H1 (cell line): Measurements from ENCODE around the gene ZNF441. TPM values are rescaled to one million over a fixed set of nuclear protein-coding genes. Genes with fewer than 3 reads are reported as not detected.
A peak's percentile ranks its signal among the peaks of the same experiment; 100 is the strongest.

Source experiments
- CTCF ChIA-PET: fragments of 300-600 bp; sonication (Branson Sonifier 250); formaldehyde crosslinking; loops from one replicate; lab custom pipeline; 2021; ENCODE audit not compliant: partially characterized antibody; lab: Charles Lee
- POLR2A ChIA-PET: fragments of 300-600 bp; sonication (Branson Sonifier 250); formaldehyde crosslinking; loops from one replicate; lab custom pipeline; 2021; ENCODE audit warnings: inconsistent platforms; ENCODE audit not compliant: partially characterized antibody; lab: Charles Lee
- DNase-seq, 2 experiments: peaks; one replicate each; pipeline versions ENCODE4 v3.0.0 to v3.0.0-alpha.2; 2010 to 2022; ENCODE audit warnings: low spot score in 2 of 2, low read depth in 1 of 2, mixed read lengths in 1 of 2
- FAIRE-seq: peaks from 2 replicates; lab custom pipeline; 2011; peaks lifted over from hg19 to GRCh38; lab: Jason Lieb, UNC
- H2AFZ ChIP-seq: 2 replicates; pipeline ENCODE4 v1.8.1; 2012; ENCODE audit warnings: low read length, inconsistent platforms
- H2AK5ac ChIP-seq: 2 replicates; pipeline ENCODE4 v1.6.1; 2013; ENCODE audit warnings: low read depth, low read length
- H2BK120ac ChIP-seq: replicated peaks from 2 replicates; pipeline ENCODE3; 2013; ENCODE audit warnings: low read depth, low read length, inconsistent platforms
- H2BK12ac ChIP-seq: 2 replicates; pipeline ENCODE4 v1.6.1; 2013; ENCODE audit warnings: low read depth, low read length
- H2BK15ac ChIP-seq: 2 replicates; pipeline ENCODE4 v1.6.1; 2013; ENCODE audit warnings: low read length
- H2BK20ac ChIP-seq: 2 replicates; pipeline ENCODE4 v1.6.1; 2013; ENCODE audit warnings: low read length
- H2BK5ac ChIP-seq: 2 replicates; pipeline ENCODE4 v1.6.1; 2013; ENCODE audit warnings: low read depth, low read length
- H3K14ac ChIP-seq: 2 replicates; pipeline ENCODE4 v1.6.1; 2013; ENCODE audit warnings: inconsistent platforms; ENCODE audit not compliant: insufficient read length
- H3K18ac ChIP-seq: 2 replicates; pipeline ENCODE4 v1.6.1; 2013; ENCODE audit warnings: low read length; ENCODE audit errors: extremely low read depth
- H3K23ac ChIP-seq: 2 replicates; pipeline ENCODE4 v1.6.1; 2013; ENCODE audit warnings: inconsistent platforms; ENCODE audit not compliant: insufficient read length
- H3K23me2 ChIP-seq: 2 replicates; pipeline ENCODE4 v1.6.1; 2013; ENCODE audit warnings: low read depth, low read length
- H3K27ac ChIP-seq: 2 replicates; pipeline ENCODE4 v1.6.1; 2011; ENCODE audit warnings: low read depth, low read length, inconsistent platforms
- H3K27me3 ChIP-seq, 4 experiments: replicated peaks in 1 of 4; 1 replicate in 1 of 4; 2 replicates in 3 of 4; pipeline versions ENCODE4 v1.6.1 to v1.8.1; 2011 to 2013; ENCODE audit warnings: low read length in 3 of 4, mild to moderate bottlenecking in 3 of 4, inconsistent platforms in 2 of 4, mixed read lengths in 2 of 4, moderate library complexity in 1 of 4; ENCODE audit not compliant: control insufficient read depth in 3 of 4, insufficient read depth in 3 of 4; ENCODE audit errors: extremely low read depth in 1 of 4
- H3K36me3 ChIP-seq, 4 experiments: 2 replicates each; pipeline versions ENCODE4 v1.6.1 to v1.8.1; 2011 to 2013; ENCODE audit warnings: mild to moderate bottlenecking in 4 of 4, low read length in 3 of 4, moderate library complexity in 2 of 4, control low read depth in 1 of 4, inconsistent platforms in 1 of 4; ENCODE audit not compliant: insufficient read depth in 4 of 4, control insufficient read depth in 2 of 4
- H3K4ac ChIP-seq: replicated peaks from 2 replicates; pipeline ENCODE3; 2013; ENCODE audit warnings: low read length, low read depth, mixed read lengths, inconsistent platforms; ENCODE audit not compliant: insufficient read length
- H3K4me1 ChIP-seq, 4 experiments: replicated peaks in 1 of 4; 1 replicate in 1 of 4; 2 replicates in 3 of 4; pipeline versions ENCODE4 v1.6.1 to v1.8.1; 2011 to 2013; ENCODE audit warnings: low read length in 3 of 4, inconsistent platforms in 2 of 4, mixed read lengths in 1 of 4; ENCODE audit not compliant: insufficient read depth in 4 of 4, control insufficient read depth in 3 of 4
- H3K4me2 ChIP-seq, 2 experiments: 2 replicates each; pipeline versions ENCODE4 v1.6.1 to v1.8.1; 2011 to 2013; ENCODE audit warnings: low read depth in 2 of 2, low read length in 2 of 2, control low read depth in 1 of 2, inconsistent platforms in 1 of 2, mild to moderate bottlenecking in 1 of 2; ENCODE audit not compliant: insufficient read depth in 1 of 2
- H3K4me3 ChIP-seq, 4 experiments: fragments of 200-600, 300-600 bp in 1 of 4; sonication (generic), shearing (Covaris generic), sonication (Bioruptor Twin) in 1 of 4; 2 replicates each; pipeline versions ENCODE4 v1.5.1 to v1.8.1; 2011 to 2016; ENCODE audit warnings: low read length in 4 of 4, low read depth in 3 of 4, control low read depth in 2 of 4, inconsistent platforms in 2 of 4, mild to moderate bottlenecking in 2 of 4, mixed read lengths in 1 of 4, moderate library complexity in 1 of 4; ENCODE audit not compliant: insufficient read depth in 2 of 4; ENCODE audit errors: extremely low read depth in 1 of 4
- H3K56ac ChIP-seq: replicated peaks from 2 replicates; pipeline ENCODE3; 2013; ENCODE audit warnings: low read depth, mild to moderate bottlenecking, mixed read lengths, low read length, inconsistent platforms; ENCODE audit not compliant: insufficient read length
- H3K79me1 ChIP-seq: 2 replicates; pipeline ENCODE4 v1.6.1; 2013; ENCODE audit warnings: low read depth, low read length, control low read depth
- H3K79me2 ChIP-seq, 2 experiments: 2 replicates each; pipeline versions ENCODE4 v1.6.1 to v1.8.1; 2012 to 2013; ENCODE audit warnings: low read length in 2 of 2, mild to moderate bottlenecking in 2 of 2, inconsistent platforms in 1 of 2; ENCODE audit not compliant: insufficient read depth in 2 of 2, control insufficient read depth in 1 of 2
- H3K9ac ChIP-seq, 4 experiments: replicated peaks in 1 of 4; 1 replicate in 1 of 4; 2 replicates in 3 of 4; pipeline versions ENCODE4 v1.6.1 to v1.8.1; 2011 to 2013; ENCODE audit warnings: low read depth in 3 of 4, low read length in 3 of 4, control low read depth in 2 of 4, mild to moderate bottlenecking in 2 of 4, moderate library complexity in 2 of 4, inconsistent platforms in 1 of 4; ENCODE audit errors: extremely low read depth in 1 of 4
- H3K9me3 ChIP-seq, 2 experiments: 2 replicates each; pipeline versions ENCODE4 v1.6.1 to v1.8.1; 2012 to 2013; ENCODE audit warnings: mild to moderate bottlenecking in 2 of 2, moderate library complexity in 2 of 2, control low read depth in 1 of 2, inconsistent platforms in 1 of 2, low read depth in 1 of 2, low read length in 1 of 2, mixed read lengths in 1 of 2; ENCODE audit not compliant: insufficient read depth in 2 of 2
- H4K20me1 ChIP-seq, 2 experiments: replicated peaks in 1 of 2; 2 replicates each; pipeline versions ENCODE3 to v1.8.1; 2011 to 2013; ENCODE audit warnings: inconsistent platforms in 2 of 2, low read length in 2 of 2, mild to moderate bottlenecking in 1 of 2; ENCODE audit not compliant: insufficient read depth in 2 of 2, control insufficient read depth in 1 of 2
- H4K5ac ChIP-seq: 2 replicates; pipeline ENCODE4 v1.6.1; 2013; ENCODE audit warnings: low read length, low read depth, mixed read lengths, inconsistent platforms; ENCODE audit not compliant: insufficient read length
- H4K8ac ChIP-seq: 2 replicates; pipeline ENCODE4 v1.8.0; 2013; ENCODE audit warnings: mild to moderate bottlenecking, moderate library complexity, low read length, inconsistent platforms; ENCODE audit not compliant: insufficient read depth; ENCODE audit errors: extremely low read depth
- H4K91ac ChIP-seq: replicated peaks from 2 replicates; pipeline ENCODE3; 2013; ENCODE audit warnings: low read length, mixed read lengths, inconsistent platforms; ENCODE audit not compliant: insufficient read length
- ATF3 ChIP-seq: IDR thresholded peaks from 2 replicates; pipeline ENCODE4 v1.6.1; 2011; ENCODE audit warnings: low read depth, mild to moderate bottlenecking, low read length; ENCODE audit not compliant: insufficient read depth
- BACH1 ChIP-seq: IDR thresholded peaks from 2 replicates; pipeline ENCODE4 v1.6.1; 2012; ENCODE audit warnings: low read length, improper control_type of control experiment
- CBX5 ChIP-seq: fragments of 300-800, 300-1000 bp; sonication (generic); IDR thresholded peaks from 2 replicates; pipeline ENCODE4 v1.7.1; 2016; ENCODE audit warnings: antibody characterized with exemption, low read length, low read depth
- CHD1 ChIP-seq: IDR thresholded peaks from 2 replicates; pipeline ENCODE4 v1.6.1; 2012; ENCODE audit warnings: low read depth, low read length, improper control_type of control experiment
- GABPA ChIP-seq: IDR thresholded peaks from 2 replicates; pipeline ENCODE4 v1.6.1; 2011; ENCODE audit warnings: mild to moderate bottlenecking, low read length, moderate library complexity, borderline replicate concordance; ENCODE audit not compliant: insufficient read depth
- MAX ChIP-seq: IDR thresholded peaks from 2 replicates; pipeline ENCODE4 v1.6.1; 2012; ENCODE audit warnings: inconsistent platforms
- PHF8 ChIP-seq: fragments of 200-600 bp; sonication (generic); conservative IDR thresholded peaks from 2 replicates; pipeline ENCODE4 v1.7.1; 2012; ENCODE audit warnings: low read depth, mild to moderate bottlenecking, inconsistent platforms, low read length, moderate library complexity
- POLR2AphosphoS5 ChIP-seq: IDR thresholded peaks from 2 replicates; pipeline ENCODE4 v1.6.1; 2011; ENCODE audit warnings: low read depth, low read length
- RAD21 ChIP-seq, 2 experiments: IDR thresholded peaks in 1 of 2; conservative IDR thresholded peaks in 1 of 2; 2 replicates each; pipeline ENCODE4 v1.6.1; 2011; ENCODE audit warnings: low read depth in 2 of 2, low read length in 2 of 2, improper control_type of control experiment in 1 of 2, inconsistent platforms in 1 of 2, mild to moderate bottlenecking in 1 of 2, moderate library complexity in 1 of 2
- SAP30 ChIP-seq: fragments of 300-600 bp; sonication (generic); IDR thresholded peaks from 2 replicates; pipeline ENCODE4 v1.7.1; 2012; ENCODE audit warnings: low read length, moderate library complexity, mild to moderate bottlenecking, inconsistent platforms; ENCODE audit not compliant: insufficient read depth, insufficient replicate concordance
- SP4 ChIP-seq: IDR thresholded peaks from 2 replicates; pipeline ENCODE4 v1.6.1; 2012; ENCODE audit warnings: low read length, inconsistent platforms
- SUZ12 ChIP-seq: fragments of 200-600 bp; sonication (generic); IDR thresholded peaks from 2 replicates; pipeline ENCODE4 v1.6.1; 2012; ENCODE audit warnings: mild to moderate bottlenecking, inconsistent platforms, low read length, moderate library complexity, mixed read lengths
- WGBS, 2 experiments: shearing (Covaris generic) in 1 of 2; methylation state at CpG; one replicate each; pipeline versions ENCODE4 v1.1.6 to v1.1.7; 2013 to 2015; ENCODE audit warnings: low lambda C conversion rate in 2 of 2, mixed read lengths in 2 of 2, inconsistent platforms in 1 of 2, low coverage in 1 of 2, missing lambda C conversion rate in 1 of 2; ENCODE audit not compliant: insufficient replicate concordance in 2 of 2, insufficient coverage in 1 of 2, insufficient read length in 1 of 2; ENCODE audit errors: extremely low coverage in 1 of 2, missing lambda C conversion rate in 1 of 2; 5-methylcytosine and 5-hydroxymethylcytosine counted together
- polyA plus RNA-seq, 7 experiments: library from polyadenylated mRNA; depleted of rRNA in 3 of 7; stranded (reverse) in 5 of 7; unstranded in 2 of 7; fragments of >200 nt in 5 of 7; fragments of 200-250 nt in 2 of 7; gene quantifications; 1 replicate in 5 of 7; 2 replicates in 1 of 7; 4 replicates in 1 of 7; pipeline versions ENCODE4 v1.2.1 to v1.2.3, GENCODE V29; 2011 to 2013; ENCODE audit warnings: missing spikeins in 2 of 7, mixed read lengths in 2 of 7
- total RNA-seq: library from RNA; stranded (reverse); fragmentation: NEBNext Ultra II Directional; extraction: Animal tissue kit (Norgen Biotek cat#: 25700); gene quantifications from 2 replicates; pipeline ENCODE4 v1.2.1, GENCODE V29; 2021

ZNF441 gene
- total and polyA plus RNA-seq, 2 of the 8 experiments (the other 6 are each of a cell fraction or from before 2014, with no cell fraction given) = 0.09 to 0.48 TPM

- Histone ChIP-seq H3K4me1 (peaks cover 0 to 5% (median 2%) of the 10 kb centered on the region in 4 experiments; a peak in 3 of 7 replicates), H3K4me3 (peak overlapping the region; percentile 54 to 82 (median 76)), H2BK120ac (no peak overlapping the region), H3K14ac (no peak overlapping the region), H3K18ac (no peak overlapping the region), H3K23me2 (peaks cover 2% of the 10 kb centered on the region; the same call in 1 of the 2 replicates), H4K91ac (no peak overlapping the region), H2BK5ac (no peak overlapping the region), H3K27ac (no peak overlapping the region), H2BK12ac (no peak overlapping the region), H2BK15ac (no peak overlapping the region), H3K4me2 (peak overlapping the region; percentile 68 to 77), H2AK5ac (no peak overlapping the region), H3K36me3 (no peaks in the 10 kb centered on the region), H3K23ac (no peak overlapping the region), H3K79me1 (no peaks in the 10 kb centered on the region), H3K27me3 (peaks cover 0 to 17% (median 5%) of the 10 kb centered on the region in 4 experiments; a peak in 5 of 7 replicates), H4K5ac (no peak overlapping the region), H2AFZ (0 out of 2 replicates have a peak overlapping the region, but pooled peaks have one; percentile 95), H3K56ac (no peak overlapping the region), H2BK20ac (no peak overlapping the region), H3K79me2 (no peaks in the 10 kb centered on the region), H3K9ac (peak overlapping the region in 2 of 4 experiments; percentile 13 to 38; a peak in 3 of 7 replicates), H3K4ac (no peak overlapping the region), H4K20me1 (no peaks in the 10 kb centered on the region), H4K8ac (peak overlapping the region; percentile 45; the same call in 1 of the 2 replicates), H3K9me3 (peaks cover 0 to 4% of the 10 kb centered on the region in 2 experiments; a peak in 1 of 4 replicates)
- no peak for FAIRE-seq
- 54% methylated on average over 13 of the region's 13 CpGs; no CpG with 5 or more reads in 1 of the 2 experiments for WGBS, 2 experiments
- CTCF ChIA-PET = interaction anchor here (0.5 to 6.3 kb wide), 7 partner anchors 15 to 946 kb away, joined by 3 to 59 read pairs (median 5); partner anchors contain the start of gene ZNF491
- POLR2A ChIA-PET = interaction anchor here (0.5 to 1.4 kb wide), 3 partner anchors 16 to 329 kb away, joined by 3 to 5 read pairs (median 3); partner anchors contain the start of gene ZNF491
- peak in 1 of 2 experiments; percentile 42 for DNase-seq
- no peak for TF ChIP-seq ATF3
- no peak for TF ChIP-seq RAD21 (IDR thresholded peaks at IDR 0.05 in 1 of 2, conservative IDR thresholded peaks at IDR 0.05 in 1 of 2; ENCODE audit: low read depth in 2 of 2, low read length in 2 of 2)
- no peak for TF ChIP-seq GABPA
- no peak for TF ChIP-seq SAP30
- no peak for TF ChIP-seq CBX5
- TF ChIP-seq MAX = no peak
- no peak for TF ChIP-seq SP4
- no peak for TF ChIP-seq BACH1
- no peak for TF ChIP-seq POLR2AphosphoS5
- TF ChIP-seq CHD1 = no peak
- TF ChIP-seq SUZ12 = no peak
- no peak for TF ChIP-seq PHF8
These were observed 47.9 kb downstream of the ZNF441 start for GRCh38 chr19:11814700-11815035.
